Measurements from ENCODE around the gene CD180.

CD180 gene

GRCh38 chr5:67196537-67197059 lies at the start of gene CD180:
CD180 (minus strand) TSS chr5:67196799; CDS start chr5:67196641, 158 bp downstream.
- Histone ChIP-seq H3K79me2 (ENCODE audit: control insufficient read depth, insufficient read depth, low read length, unreplicated experiment) (no peaks in the 10 kb centered on the region), H3K27ac (ENCODE audit: low read depth, low read length) (no peak within 1 kb of the TSS), H2AFZ (ENCODE audit: low read length, unreplicated experiment) (no peak within 1 kb of the TSS), H3K4me3 (ENCODE audit: low read depth, low read length) (no peak within 1 kb of the TSS), H3K27me3 (ENCODE audit: insufficient read depth, low read length) (no peaks in the 10 kb centered on the region), H3K4me1 (ENCODE audit: control insufficient read depth, insufficient read depth, low read length, unreplicated experiment) (no peaks in the 10 kb centered on the region), H3K36me3 (ENCODE audit: insufficient read depth, low read length) (no peaks in the 10 kb centered on the region)

- H3K4me3 ChIP-seq (ENCODE audit: low read depth, low read length) = no peak overlapping the region
- H3K36me3 ChIP-seq (ENCODE audit: insufficient read depth, low read length) = no peaks in the 10 kb centered on the region
- H3K27ac ChIP-seq (ENCODE audit: low read depth, low read length) = no peak overlapping the region
- no peaks in the 10 kb centered on the region for H3K27me3 ChIP-seq (ENCODE audit: insufficient read depth, low read length)
- peaks cover 41% of the 10 kb centered on the region for H3K4me1 ChIP-seq (ENCODE audit: control insufficient read depth, insufficient read depth, low read length, unreplicated experiment)
- peak overlapping the region; percentile 62 for H2AFZ ChIP-seq (ENCODE audit: low read length, unreplicated experiment)
- H3K79me2 ChIP-seq (ENCODE audit: control insufficient read depth, insufficient read depth, low read length, unreplicated experiment) = no peaks in the 10 kb centered on the region
Observed at GRCh38 chr5:67246108-67246507, 49.5 kb upstream of the CD180 start.

- H3K4me3 ChIP-seq (ENCODE audit: low read depth, low read length) = no peak overlapping the region
- H3K36me3 ChIP-seq (ENCODE audit: insufficient read depth, low read length) = no peaks in the 10 kb centered on the region
- no peaks in the 10 kb centered on the region for H3K79me2 ChIP-seq (ENCODE audit: control insufficient read depth, insufficient read depth, low read length, unreplicated experiment)
- H3K4me1 ChIP-seq (ENCODE audit: control insufficient read depth, insufficient read depth, low read length, unreplicated experiment) = peaks cover 41% of the 10 kb centered on the region
- H3K27me3 ChIP-seq (ENCODE audit: insufficient read depth, low read length) = no peaks in the 10 kb centered on the region
- no peak overlapping the region for H3K27ac ChIP-seq (ENCODE audit: low read depth, low read length)
- peak overlapping the region; percentile 2 for H2AFZ ChIP-seq (ENCODE audit: low read length, unreplicated experiment)
Observed at GRCh38 chr5:67245259-67245846, 48.8 kb upstream of the CD180 start.

GRCh38 chr5:67244345-67244793 lies 47.8 kb upstream of the CD180 start:
- Histone ChIP-seq H2AFZ (ENCODE audit: low read length, unreplicated experiment) (no peak overlapping the region), H3K27ac (ENCODE audit: low read depth, low read length) (no peak overlapping the region), H3K79me2 (ENCODE audit: control insufficient read depth, insufficient read depth, low read length, unreplicated experiment) (no peaks in the 10 kb centered on the region), H3K27me3 (ENCODE audit: insufficient read depth, low read length) (no peaks in the 10 kb centered on the region), H3K36me3 (ENCODE audit: insufficient read depth, low read length) (no peaks in the 10 kb centered on the region), H3K4me3 (ENCODE audit: low read depth, low read length) (no peak overlapping the region), H3K4me1 (ENCODE audit: control insufficient read depth, insufficient read depth, low read length, unreplicated experiment) (peaks cover 40% of the 10 kb centered on the region)

GRCh38 chr5:67243944-67244343 lies 47.3 kb upstream of the CD180 start:
- Histone ChIP-seq H3K4me1 (ENCODE audit: control insufficient read depth, insufficient read depth, low read length, unreplicated experiment) (peaks cover 35% of the 10 kb centered on the region), H3K27me3 (ENCODE audit: insufficient read depth, low read length) (no peaks in the 10 kb centered on the region), H3K36me3 (ENCODE audit: insufficient read depth, low read length) (no peaks in the 10 kb centered on the region), H2AFZ (ENCODE audit: low read length, unreplicated experiment) (no peak overlapping the region), H3K4me3 (ENCODE audit: low read depth, low read length) (no peak overlapping the region), H3K79me2 (ENCODE audit: control insufficient read depth, insufficient read depth, low read length, unreplicated experiment) (no peaks in the 10 kb centered on the region), H3K27ac (ENCODE audit: low read depth, low read length) (no peak overlapping the region)

GRCh38 chr5:67243349-67243748 lies 46.8 kb upstream of the CD180 start:
- Histone ChIP-seq H3K4me3 (ENCODE audit: low read depth, low read length) (no peak overlapping the region), H3K79me2 (ENCODE audit: control insufficient read depth, insufficient read depth, low read length, unreplicated experiment) (no peaks in the 10 kb centered on the region), H3K4me1 (ENCODE audit: control insufficient read depth, insufficient read depth, low read length, unreplicated experiment) (peaks cover 29% of the 10 kb centered on the region), H3K27me3 (ENCODE audit: insufficient read depth, low read length) (no peaks in the 10 kb centered on the region), H3K36me3 (ENCODE audit: insufficient read depth, low read length) (no peaks in the 10 kb centered on the region), H2AFZ (ENCODE audit: low read length, unreplicated experiment) (no peak overlapping the region), H3K27ac (ENCODE audit: low read depth, low read length) (no peak overlapping the region)

- no peak overlapping the region for H3K4me3 ChIP-seq (ENCODE audit: low read depth, low read length)
- no peak overlapping the region for H2AFZ ChIP-seq (ENCODE audit: low read length, unreplicated experiment)
- no peaks in the 10 kb centered on the region for H3K36me3 ChIP-seq (ENCODE audit: insufficient read depth, low read length)
- no peaks in the 10 kb centered on the region for H3K79me2 ChIP-seq (ENCODE audit: control insufficient read depth, insufficient read depth, low read length, unreplicated experiment)
- peaks cover 10% of the 10 kb centered on the region for H3K4me1 ChIP-seq (ENCODE audit: control insufficient read depth, insufficient read depth, low read length, unreplicated experiment)
- H3K27ac ChIP-seq (ENCODE audit: low read depth, low read length) = no peak overlapping the region
- no peaks in the 10 kb centered on the region for H3K27me3 ChIP-seq (ENCODE audit: insufficient read depth, low read length)
Observed at GRCh38 chr5:67241326-67241725, 44.7 kb upstream of the CD180 start.

- Histone ChIP-seq H3K79me2 (ENCODE audit: control insufficient read depth, insufficient read depth, low read length, unreplicated experiment) (no peaks in the 10 kb centered on the region), H3K4me1 (ENCODE audit: control insufficient read depth, insufficient read depth, low read length, unreplicated experiment) (peaks cover 8% of the 10 kb centered on the region), H3K27ac (ENCODE audit: low read depth, low read length) (no peak overlapping the region), H3K36me3 (ENCODE audit: insufficient read depth, low read length) (no peaks in the 10 kb centered on the region), H3K27me3 (ENCODE audit: insufficient read depth, low read length) (no peaks in the 10 kb centered on the region), H3K4me3 (ENCODE audit: low read depth, low read length) (no peak overlapping the region), H2AFZ (ENCODE audit: low read length, unreplicated experiment) (no peak overlapping the region)
Observed at GRCh38 chr5:67240846-67241245, 44.2 kb upstream of the CD180 start.

GRCh38 chr5:67240065-67240464 lies 43.5 kb upstream of the CD180 start:
- Histone ChIP-seq H3K27ac (ENCODE audit: low read depth, low read length) (no peak overlapping the region), H3K79me2 (ENCODE audit: control insufficient read depth, insufficient read depth, low read length, unreplicated experiment) (no peaks in the 10 kb centered on the region), H3K27me3 (ENCODE audit: insufficient read depth, low read length) (no peaks in the 10 kb centered on the region), H2AFZ (ENCODE audit: low read length, unreplicated experiment) (no peak overlapping the region), H3K4me1 (ENCODE audit: control insufficient read depth, insufficient read depth, low read length, unreplicated experiment) (peaks cover 10% of the 10 kb centered on the region), H3K4me3 (ENCODE audit: low read depth, low read length) (no peak overlapping the region), H3K36me3 (ENCODE audit: insufficient read depth, low read length) (no peaks in the 10 kb centered on the region)

GRCh38 chr5:67238191-67238590 lies 41.6 kb upstream of the CD180 start:
- peaks cover 19% of the 10 kb centered on the region for H3K4me1 ChIP-seq (ENCODE audit: control insufficient read depth, insufficient read depth, low read length, unreplicated experiment)
- no peaks in the 10 kb centered on the region for H3K36me3 ChIP-seq (ENCODE audit: insufficient read depth, low read length)
- no peaks in the 10 kb centered on the region for H3K27me3 ChIP-seq (ENCODE audit: insufficient read depth, low read length)
- no peak overlapping the region for H3K4me3 ChIP-seq (ENCODE audit: low read depth, low read length)
- H3K79me2 ChIP-seq (ENCODE audit: control insufficient read depth, insufficient read depth, low read length, unreplicated experiment) = no peaks in the 10 kb centered on the region
- H3K27ac ChIP-seq (ENCODE audit: low read depth, low read length) = no peak overlapping the region
- H2AFZ ChIP-seq (ENCODE audit: low read length, unreplicated experiment) = no peak overlapping the region

GRCh38 chr5:67235399-67236110 lies 39.0 kb upstream of the CD180 start:
- H2AFZ ChIP-seq (ENCODE audit: low read length, unreplicated experiment) = no peak overlapping the region
- no peaks in the 10 kb centered on the region for H3K79me2 ChIP-seq (ENCODE audit: control insufficient read depth, insufficient read depth, low read length, unreplicated experiment)
- H3K27me3 ChIP-seq (ENCODE audit: insufficient read depth, low read length) = no peaks in the 10 kb centered on the region
- H3K36me3 ChIP-seq (ENCODE audit: insufficient read depth, low read length) = no peaks in the 10 kb centered on the region
- H3K4me1 ChIP-seq (ENCODE audit: control insufficient read depth, insufficient read depth, low read length, unreplicated experiment) = peaks cover 24% of the 10 kb centered on the region
- H3K4me3 ChIP-seq (ENCODE audit: low read depth, low read length) = no peak overlapping the region
- H3K27ac ChIP-seq (ENCODE audit: low read depth, low read length) = peak overlapping the region; percentile 33
